Hepatocyte (in vitro differentiated cells): ENCODE data around the gene C16orf54. TPM values are rescaled to one million over a fixed set of nuclear protein-coding genes. Genes with fewer than 3 reads are reported as not detected.
A peak's percentile ranks its signal among the peaks of the same experiment; 100 is the strongest.
"Not testable (repeated sequence)": the region's sequence is repeated elsewhere in the genome, so short reads cannot be mapped to it uniquely, and the experiment has no call there.

Experiments
- DNase-seq: peaks from one replicate; pipeline ENCODE4 v3.0.0-alpha.2; 2016; ENCODE audit warnings: low spot score
- H2AFZ ChIP-seq: fragments of 200-600 bp; sonication (generic); 2 replicates; pipeline ENCODE4 v1.6.0; 2016; ENCODE audit warnings: antibody characterized with exemption, mild to moderate bottlenecking
- H3K27ac ChIP-seq: fragments of 200-600 bp; sonication (generic); 2 replicates; pipeline ENCODE4 v1.5.1; 2016; ENCODE audit warnings: mild to moderate bottlenecking
- H3K27me3 ChIP-seq: fragments of 200-600 bp; sonication (generic); 2 replicates; pipeline ENCODE4 v1.6.1; 2016
- H3K36me3 ChIP-seq: fragments of 200-600 bp; sonication (generic); replicated peaks from 2 replicates; pipeline ENCODE4 v1.5.1; 2016; ENCODE audit warnings: low read depth; ENCODE audit not compliant: insufficient read depth
- H3K4me1 ChIP-seq: fragments of 200-600 bp; sonication (generic); 2 replicates; pipeline ENCODE4 v1.5.1; 2016; ENCODE audit warnings: mild to moderate bottlenecking, moderate library complexity; ENCODE audit not compliant: insufficient read depth
- H3K4me2 ChIP-seq: fragments of 200-600 bp; sonication (generic); 2 replicates; pipeline ENCODE4 v1.6.0; 2016
- H3K4me3 ChIP-seq: fragments of 200-600 bp; sonication (generic); 2 replicates; pipeline ENCODE4 v1.5.1; 2016; ENCODE audit warnings: mild to moderate bottlenecking
- H3K79me2 ChIP-seq: fragments of 200-600 bp; sonication (generic); 2 replicates; pipeline ENCODE4 v1.6.0; 2017; ENCODE audit warnings: mild to moderate bottlenecking
- H3K9me2 ChIP-seq: fragments of 200-600 bp; sonication (generic); replicated peaks from 2 replicates; pipeline ENCODE4 v1.6.0; 2017; ENCODE audit warnings: mild to moderate bottlenecking; ENCODE audit not compliant: insufficient read depth
- H3K9me3 ChIP-seq: fragments of 200-600 bp; sonication (generic); 2 replicates; pipeline ENCODE4 v1.5.1; 2016; ENCODE audit warnings: low read depth, mild to moderate bottlenecking
- H4K20me1 ChIP-seq: fragments of 200-600 bp; sonication (generic); 2 replicates; pipeline ENCODE4 v1.6.0; 2016; ENCODE audit warnings: mild to moderate bottlenecking; ENCODE audit not compliant: insufficient read depth, poor library complexity, severe bottlenecking
- EZH2 ChIP-seq: fragments of 200-600 bp; sonication (generic); IDR thresholded peaks from 2 replicates; pipeline ENCODE4 v1.6.1; 2016; ENCODE audit warnings: antibody characterized with exemption, mild to moderate bottlenecking, borderline replicate concordance
- EZH2phosphoT487 ChIP-seq: fragments of 200-600 bp; sonication (generic); IDR thresholded peaks from one replicate; pipeline ENCODE4 v1.6.1; 2018; ENCODE audit warnings: antibody characterized with exemption, mild to moderate bottlenecking, low read depth, moderate library complexity; ENCODE audit not compliant: unreplicated experiment, severe bottlenecking
- WGBS: methylation state at CpG from one replicate; pipeline ENCODE4 v1.1.6; 2016; ENCODE audit warnings: low lambda C conversion rate; ENCODE audit errors: missing lambda C conversion rate; 5-methylcytosine and 5-hydroxymethylcytosine counted together
- polyA plus RNA-seq: library from polyadenylated mRNA; unstranded; fragments of >200 nt; fragmentation: Nextera tagmentation; extraction: Ambion mirVana; gene quantifications from 2 replicates; pipeline ENCODE4 v1.2.1, GENCODE V29; 2016
- total RNA-seq: library from RNA; depleted of rRNA; stranded (reverse); fragments of >200 nt; gene quantifications from 2 replicates; pipeline ENCODE4 v1.2.3, GENCODE V29; 2014
- TF ChIP-seq, protein P1 (sequence below): fragments of 200-600 bp; sonication (generic); IDR thresholded peaks from 2 replicates; pipeline ENCODE4 v1.5.1; 2016; ENCODE audit warnings: antibody characterized with exemption, mild to moderate bottlenecking; ENCODE audit not compliant: poor library complexity

The C16orf54 gene
- total and polyA plus RNA-seq, 2 experiments from 2014 or later = 0.10 to 0.16 TPM

GRCh38 chr16:29790949-29791844, 45.4 kb upstream of the C16orf54 start:
- 2% methylated on average over 30 of the region's 31 CpGs for WGBS
- Histone ChIP-seq H3K4me1 (no peaks in the 10 kb centered on the region), H3K27me3 (no peaks in the 10 kb centered on the region), H3K36me3 (no peaks in the 10 kb centered on the region), H3K4me2 (peak overlapping the region; percentile 86), H3K27ac (peak overlapping the region; percentile 22), H2AFZ (peak overlapping the region; percentile 55), H3K9me3 (no peaks in the 10 kb centered on the region), H3K79me2 (peaks cover 53% of the 10 kb centered on the region), H4K20me1 (peaks cover 2% of the 10 kb centered on the region), H3K4me3 (peak overlapping the region; percentile 71), H3K9me2 (no peaks in the 10 kb centered on the region)
- peak; percentile 24 for DNase-seq
- TF ChIP-seq, protein P1, sequence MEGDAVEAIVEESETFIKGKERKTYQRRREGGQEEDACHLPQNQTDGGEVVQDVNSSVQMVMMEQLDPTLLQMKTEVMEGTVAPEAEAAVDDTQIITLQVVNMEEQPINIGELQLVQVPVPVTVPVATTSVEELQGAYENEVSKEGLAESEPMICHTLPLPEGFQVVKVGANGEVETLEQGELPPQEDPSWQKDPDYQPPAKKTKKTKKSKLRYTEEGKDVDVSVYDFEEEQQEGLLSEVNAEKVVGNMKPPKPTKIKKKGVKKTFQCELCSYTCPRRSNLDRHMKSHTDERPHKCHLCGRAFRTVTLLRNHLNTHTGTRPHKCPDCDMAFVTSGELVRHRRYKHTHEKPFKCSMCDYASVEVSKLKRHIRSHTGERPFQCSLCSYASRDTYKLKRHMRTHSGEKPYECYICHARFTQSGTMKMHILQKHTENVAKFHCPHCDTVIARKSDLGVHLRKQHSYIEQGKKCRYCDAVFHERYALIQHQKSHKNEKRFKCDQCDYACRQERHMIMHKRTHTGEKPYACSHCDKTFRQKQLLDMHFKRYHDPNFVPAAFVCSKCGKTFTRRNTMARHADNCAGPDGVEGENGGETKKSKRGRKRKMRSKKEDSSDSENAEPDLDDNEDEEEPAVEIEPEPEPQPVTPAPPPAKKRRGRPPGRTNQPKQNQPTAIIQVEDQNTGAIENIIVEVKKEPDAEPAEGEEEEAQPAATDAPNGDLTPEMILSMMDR = no peak

- Histone ChIP-seq H3K4me3 (peak within 1 kb of the TSS; percentile 71), H3K9me2 (no peaks in the 10 kb centered on the region), H2AFZ (peak within 1 kb of the TSS; percentile 80), H3K27ac (peak within 1 kb of the TSS; percentile 92), H3K79me2 (peaks cover 46% of the 10 kb centered on the region), H3K36me3 (no peaks in the 10 kb centered on the region), H3K9me3 (no peaks in the 10 kb centered on the region), H3K4me1 (no peaks in the 10 kb centered on the region), H3K27me3 (no peaks in the 10 kb centered on the region), H3K4me2 (peak within 1 kb of the TSS; percentile 86), H4K20me1 (peaks cover 2% of the 10 kb centered on the region)
- peak; percentile 100 for DNase-seq
- WGBS = 2% methylated on average over 60 of the region's 67 CpGs
- TF ChIP-seq, protein P1 = peak; percentile 82
- TF ChIP-seq EZH2phosphoT487 = no peak
These were observed 44.6 kb upstream of the C16orf54 start, which contains the start of gene KIF22 for GRCh38 chr16:29790183-29790948. KIF22 (plus strand) TSS chr16:29790751; CDS start chr16:29790760, 9 bp downstream.

- Histone ChIP-seq H3K36me3 (no peaks in the 10 kb centered on the region), H3K79me2 (peaks cover 40% of the 10 kb centered on the region), H4K20me1 (peaks cover 2% of the 10 kb centered on the region), H3K9me2 (no peaks in the 10 kb centered on the region), H3K4me3 (peak overlapping the region; percentile 7), H3K4me2 (peak overlapping the region; percentile 85), H3K27ac (peak overlapping the region; percentile 92), H2AFZ (peak overlapping the region; percentile 80), H3K27me3 (no peaks in the 10 kb centered on the region), H3K9me3 (no peaks in the 10 kb centered on the region), H3K4me1 (no peaks in the 10 kb centered on the region)
- WGBS = 75% methylated on average over 20 of the region's 20 CpGs
- TF ChIP-seq, protein P1 = no peak
- no peak for TF ChIP-seq EZH2phosphoT487
- no peak for TF ChIP-seq EZH2
- no peak for DNase-seq
These were observed 44.0 kb upstream of the C16orf54 start for GRCh38 chr16:29789775-29790182.

- H3K4me1 ChIP-seq, H3K4me3 ChIP-seq, H3K27ac ChIP-seq, H3K4me2 ChIP-seq, H3K9me3 ChIP-seq, H3K36me3 ChIP-seq, DNase-seq, H2AFZ ChIP-seq, H3K27me3 ChIP-seq, H3K9me2 ChIP-seq, H4K20me1 ChIP-seq: not testable (repeated sequence)
- 93% methylated on average over 4 of the region's 4 CpGs for WGBS
- H3K79me2 ChIP-seq = peaks cover 14% of the 10 kb centered on the region
These were observed 41.4 kb upstream of the C16orf54 start for GRCh38 chr16:29787155-29787554.
